ENCODE measurements around the gene SCART1. TPM values are rescaled to one million over a fixed set of nuclear protein-coding genes. Genes with fewer than 3 reads are reported as not detected.

The SCART1 gene
- total RNA-seq, 1 experiment from 2014 or later = 3.7 TPM

GRCh38 chr10:133446979-133447378 lies 6.8 kb upstream of the SCART1 start:
- Histone ChIP-seq H3K27ac (ENCODE audit: low read depth, low read length) (no peak overlapping the region), H2AFZ (ENCODE audit: low read depth, low read length, poor library complexity, severe bottlenecking) (no peak overlapping the region), H3K9me2 (ENCODE audit: insufficient read depth) (no peaks in the 10 kb centered on the region), H3K9me3 (ENCODE audit: control insufficient read depth in 1 of 2, insufficient read depth in 1 of 2, low read depth in 1 of 2, low read length in 2 of 2) (peaks cover 0 to 3% of the 10 kb centered on the region in 2 experiments; a peak in 1 of 4 replicates), H3K4me1 (ENCODE audit: control insufficient read depth in 1 of 2, insufficient read depth in 2 of 2, low read length in 2 of 2) (no peaks in the 10 kb centered on the region), H3K4me3 (replicated peaks in 1 of 2; ENCODE audit: low read depth in 1 of 2, low read length in 2 of 2) (no peak overlapping the region), H4K20me1 (ENCODE audit: insufficient read depth) (no peaks in the 10 kb centered on the region), H3K36me3 (ENCODE audit: control insufficient read depth in 1 of 2, insufficient read depth in 2 of 2, low read length in 2 of 2) (no peaks in the 10 kb centered on the region), H3K79me2 (ENCODE audit: insufficient read depth, low read length) (no peaks in the 10 kb centered on the region), H3K27me3 (ENCODE audit: insufficient read depth, low read length) (no peaks in the 10 kb centered on the region), H3K9ac (ENCODE audit: low read length) (no peak overlapping the region), H3K4me2 (ENCODE audit: low read length) (no peak overlapping the region)
- no TSS peak for BruUV-seq (replicated peaks)
- TF ChIP-seq MAX (IDR thresholded peaks at IDR 0.05) (no peak), ZNF274 (IDR thresholded peaks at IDR 0.05; ENCODE audit: low read depth, low read length) (no peak), CEBPB (IDR thresholded peaks at IDR 0.05; ENCODE audit: low read depth) (no peak), REST (IDR thresholded peaks at IDR 0.05; ENCODE audit: low read depth) (no peak)
- intact Hi-C loops (cut with micrococcal nuclease) = no loop called here
- RAD21 ChIA-PET (ENCODE audit: low non-redundant PET in 1 of 2, low total read pairs in 2 of 2, uncharacterized antibody in 2 of 2, unreplicated experiment in 2 of 2) = no interaction called here
- POLR2A ChIA-PET = no interaction called here
- DNase-seq (ENCODE audit: low read depth, low spot score) (no peak), ATAC-seq (no peak)
- CTCF ChIA-PET = no interaction called here

- Histone ChIP-seq H4K20me1 (ENCODE audit: insufficient read depth) (no peaks in the 10 kb centered on the region), H3K9ac (ENCODE audit: low read length) (no peak overlapping the region), H3K4me3 (replicated peaks in 1 of 2; ENCODE audit: low read depth in 1 of 2, low read length in 2 of 2) (no peak overlapping the region), H3K27ac (ENCODE audit: low read depth, low read length) (no peak overlapping the region), H2AFZ (ENCODE audit: low read depth, low read length, poor library complexity, severe bottlenecking) (no peak overlapping the region), H3K36me3 (ENCODE audit: control insufficient read depth in 1 of 2, insufficient read depth in 2 of 2, low read length in 2 of 2) (no peaks in the 10 kb centered on the region), H3K79me2 (ENCODE audit: insufficient read depth, low read length) (no peaks in the 10 kb centered on the region), H3K9me3 (ENCODE audit: control insufficient read depth in 1 of 2, insufficient read depth in 1 of 2, low read depth in 1 of 2, low read length in 2 of 2) (peaks cover 0 to 3% of the 10 kb centered on the region in 2 experiments; a peak in 1 of 4 replicates), H3K9me2 (ENCODE audit: insufficient read depth) (no peaks in the 10 kb centered on the region), H3K4me2 (ENCODE audit: low read length) (no peak overlapping the region), H3K27me3 (ENCODE audit: insufficient read depth, low read length) (no peaks in the 10 kb centered on the region), H3K4me1 (ENCODE audit: control insufficient read depth in 1 of 2, insufficient read depth in 2 of 2, low read length in 2 of 2) (no peaks in the 10 kb centered on the region)
- intact Hi-C loops (cut with micrococcal nuclease) = no loop called here
- RAD21 ChIA-PET (ENCODE audit: low non-redundant PET in 1 of 2, low total read pairs in 2 of 2, uncharacterized antibody in 2 of 2, unreplicated experiment in 2 of 2) = no interaction called here
- CTCF ChIA-PET = no interaction called here
- DNase-seq (ENCODE audit: low read depth, low spot score) = no peak
- ATAC-seq = no peak
- BruUV-seq (replicated peaks) = no TSS peak
- POLR2A ChIA-PET = no interaction called here
- no peak for TF ChIP-seq ZBTB33 (IDR thresholded peaks at IDR 0.05; ENCODE audit: extremely low read depth, insufficient replicate concordance, low read length)
- no peak for TF ChIP-seq SP1 (IDR thresholded peaks at IDR 0.05; ENCODE audit: low read depth)
- TF ChIP-seq RAD21 (IDR thresholded peaks at IDR 0.05; ENCODE audit: low read depth) = no peak
- TF ChIP-seq JUND (IDR thresholded peaks at IDR 0.05) = no peak
- TF ChIP-seq CBX3 (IDR thresholded peaks at IDR 0.05; ENCODE audit: low read depth) = no peak
- TF ChIP-seq REST (IDR thresholded peaks at IDR 0.05; ENCODE audit: low read depth) = no peak
- TF ChIP-seq ELF1 (IDR thresholded peaks at IDR 0.05; ENCODE audit: borderline replicate concordance, low read depth) = no peak
- TF ChIP-seq FOSL1 (IDR thresholded peaks at IDR 0.05; ENCODE audit: low read depth) = no peak
- no peak for TF ChIP-seq ZFX (IDR thresholded peaks at IDR 0.05)
Measured at GRCh38 chr10:133448120-133448519, 5.6 kb upstream of the SCART1 start.

Data from HCT116 (cell line).